NB4 (cell line): Measurements from ENCODE around the gene ZNF444.

Source experiments
- MYC ChIP-seq: IDR thresholded peaks from 2 replicates; pipeline ENCODE4 v1.6.1; 2011; ENCODE audit warnings: low read depth, low read length
- POLR2A ChIP-seq: IDR thresholded peaks from 2 replicates; pipeline ENCODE4 v1.6.1; 2011; ENCODE audit warnings: mild to moderate bottlenecking; ENCODE audit not compliant: insufficient read length; ENCODE audit errors: extremely low read depth
- TF ChIP-seq, protein P1 (sequence below): IDR thresholded peaks from one replicate; pipeline ENCODE4 v1.5.1; 2012; ENCODE audit warnings: low read depth, low read length

DNA sequence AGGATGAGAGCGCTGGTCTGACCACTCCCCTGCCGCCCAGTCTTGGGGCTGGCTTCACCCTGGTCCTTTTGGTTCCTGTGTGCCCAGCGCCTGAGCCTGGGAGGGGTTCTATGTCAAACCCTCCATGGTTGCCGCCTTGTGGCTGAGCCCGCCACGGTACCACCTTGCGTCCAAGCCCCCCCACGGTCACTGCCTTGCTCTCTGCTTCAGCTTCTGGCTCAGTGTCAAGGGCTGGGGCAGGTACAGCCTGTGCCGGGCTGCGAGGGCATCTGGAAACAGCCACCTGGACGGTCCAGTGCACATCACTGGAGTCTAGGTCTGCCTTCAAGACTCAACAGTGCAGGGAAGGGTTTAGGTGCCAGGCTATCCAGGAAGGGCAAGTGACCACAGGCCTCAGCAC is 20.4 kb downstream of the ZNF444 start:
- TF ChIP-seq, protein P1, sequence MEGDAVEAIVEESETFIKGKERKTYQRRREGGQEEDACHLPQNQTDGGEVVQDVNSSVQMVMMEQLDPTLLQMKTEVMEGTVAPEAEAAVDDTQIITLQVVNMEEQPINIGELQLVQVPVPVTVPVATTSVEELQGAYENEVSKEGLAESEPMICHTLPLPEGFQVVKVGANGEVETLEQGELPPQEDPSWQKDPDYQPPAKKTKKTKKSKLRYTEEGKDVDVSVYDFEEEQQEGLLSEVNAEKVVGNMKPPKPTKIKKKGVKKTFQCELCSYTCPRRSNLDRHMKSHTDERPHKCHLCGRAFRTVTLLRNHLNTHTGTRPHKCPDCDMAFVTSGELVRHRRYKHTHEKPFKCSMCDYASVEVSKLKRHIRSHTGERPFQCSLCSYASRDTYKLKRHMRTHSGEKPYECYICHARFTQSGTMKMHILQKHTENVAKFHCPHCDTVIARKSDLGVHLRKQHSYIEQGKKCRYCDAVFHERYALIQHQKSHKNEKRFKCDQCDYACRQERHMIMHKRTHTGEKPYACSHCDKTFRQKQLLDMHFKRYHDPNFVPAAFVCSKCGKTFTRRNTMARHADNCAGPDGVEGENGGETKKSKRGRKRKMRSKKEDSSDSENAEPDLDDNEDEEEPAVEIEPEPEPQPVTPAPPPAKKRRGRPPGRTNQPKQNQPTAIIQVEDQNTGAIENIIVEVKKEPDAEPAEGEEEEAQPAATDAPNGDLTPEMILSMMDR: no peak
- no peak for TF ChIP-seq POLR2A
- TF ChIP-seq MYC: no peak
